ENCODE data around the gene ERFE.

DNA sequence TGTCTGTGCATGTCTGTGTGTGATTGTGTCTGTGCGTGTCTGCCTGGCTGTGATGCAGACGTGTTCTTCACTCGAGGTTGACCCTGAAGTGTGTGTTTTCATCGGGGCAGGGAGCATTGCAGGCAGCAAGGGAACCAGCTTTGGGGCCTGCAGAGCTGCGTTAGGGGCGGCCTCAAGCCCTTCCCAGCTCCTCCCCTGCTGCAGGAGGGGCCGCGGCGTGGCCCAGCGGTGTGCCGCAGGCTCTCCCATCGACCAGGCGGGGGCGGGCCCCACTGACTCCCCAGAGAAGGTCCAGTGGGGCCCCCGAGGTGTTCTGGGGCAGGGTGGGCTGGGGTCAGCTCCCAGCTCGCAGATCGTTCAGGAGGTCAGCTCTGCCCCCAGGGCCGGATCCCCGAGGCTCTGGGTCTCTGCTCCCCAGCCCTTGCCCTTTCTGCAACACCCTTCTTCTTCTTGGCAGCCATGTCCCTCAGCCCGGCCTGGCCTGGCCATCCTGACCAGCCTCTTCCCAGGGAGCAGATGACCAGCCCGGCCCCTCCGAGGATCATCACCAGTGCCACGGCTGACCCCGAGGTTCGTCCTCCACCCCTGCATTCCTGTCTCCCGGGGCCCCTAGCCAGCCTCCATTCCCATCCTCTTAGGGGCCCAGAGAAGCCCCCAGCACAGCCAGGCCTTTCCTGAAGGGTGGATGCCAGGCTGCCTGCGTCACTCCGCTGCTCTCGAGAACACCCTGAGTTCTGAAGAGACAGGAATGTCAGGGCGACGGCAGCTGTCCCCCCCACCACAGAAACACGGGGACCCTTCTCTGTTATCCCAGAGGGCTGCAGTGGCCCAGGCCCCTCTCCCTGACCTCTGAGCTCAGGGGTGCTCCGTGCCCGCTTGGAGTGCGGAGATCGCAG, 31.4 kb upstream of the ERFE start:
- TF ChIP-seq, protein P1, sequence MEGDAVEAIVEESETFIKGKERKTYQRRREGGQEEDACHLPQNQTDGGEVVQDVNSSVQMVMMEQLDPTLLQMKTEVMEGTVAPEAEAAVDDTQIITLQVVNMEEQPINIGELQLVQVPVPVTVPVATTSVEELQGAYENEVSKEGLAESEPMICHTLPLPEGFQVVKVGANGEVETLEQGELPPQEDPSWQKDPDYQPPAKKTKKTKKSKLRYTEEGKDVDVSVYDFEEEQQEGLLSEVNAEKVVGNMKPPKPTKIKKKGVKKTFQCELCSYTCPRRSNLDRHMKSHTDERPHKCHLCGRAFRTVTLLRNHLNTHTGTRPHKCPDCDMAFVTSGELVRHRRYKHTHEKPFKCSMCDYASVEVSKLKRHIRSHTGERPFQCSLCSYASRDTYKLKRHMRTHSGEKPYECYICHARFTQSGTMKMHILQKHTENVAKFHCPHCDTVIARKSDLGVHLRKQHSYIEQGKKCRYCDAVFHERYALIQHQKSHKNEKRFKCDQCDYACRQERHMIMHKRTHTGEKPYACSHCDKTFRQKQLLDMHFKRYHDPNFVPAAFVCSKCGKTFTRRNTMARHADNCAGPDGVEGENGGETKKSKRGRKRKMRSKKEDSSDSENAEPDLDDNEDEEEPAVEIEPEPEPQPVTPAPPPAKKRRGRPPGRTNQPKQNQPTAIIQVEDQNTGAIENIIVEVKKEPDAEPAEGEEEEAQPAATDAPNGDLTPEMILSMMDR (IDR thresholded peaks at IDR 0.05) = no peak
- no peak for TF ChIP-seq POLR2A (IDR thresholded peaks at IDR 0.05)

All from adrenal gland (tissue), 5 donors.